ENCODE results near the gene SQOR. TPM values are rescaled to one million over a fixed set of nuclear protein-coding genes. Genes with fewer than 3 reads are reported as not detected.

SQOR gene
- total and polyA plus RNA-seq, 2 donors (not counting 1 experiment from before 2014, with no cell fraction given), result 25.6 to 29.1 TPM

DNA sequence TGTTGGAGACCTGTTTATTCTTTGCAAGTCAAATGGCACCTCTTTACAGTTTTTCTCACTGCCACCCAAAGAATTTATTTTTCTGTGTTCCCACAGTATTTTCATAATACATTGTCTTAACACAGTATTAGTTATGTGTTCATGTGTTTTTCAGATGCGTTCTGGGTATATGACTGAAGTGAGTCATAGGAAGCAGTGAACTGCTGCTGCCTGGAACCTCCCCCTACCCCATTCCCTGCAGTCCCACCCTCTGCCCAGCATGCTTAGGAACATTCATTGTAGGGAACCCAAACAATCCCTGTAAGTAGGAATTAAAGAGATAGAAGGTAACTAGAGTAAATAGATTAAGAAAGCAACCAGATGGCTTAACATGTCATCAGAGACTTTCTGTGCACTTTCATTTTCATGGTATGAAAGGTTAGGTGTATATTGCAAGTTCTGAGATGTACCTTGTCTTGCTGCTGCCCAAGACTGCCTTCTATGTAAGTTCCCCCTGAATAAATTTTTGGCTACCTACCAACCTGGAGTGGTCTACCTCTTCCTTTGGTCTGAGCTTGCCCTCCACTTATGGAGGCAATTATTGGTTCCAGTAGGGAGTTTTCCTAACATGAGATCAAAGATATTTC lies 21.9 kb upstream of the SQOR start:
- no peaks in the 10 kb centered on the region for H3K9me3 ChIP-seq (ENCODE audit: control extremely low read depth in 1 of 3, control insufficient read depth in 2 of 3, insufficient read depth in 1 of 3, low read length in 2 of 3)
- no peaks in the 10 kb centered on the region for H4K20me1 ChIP-seq (ENCODE audit: control insufficient read depth, insufficient read depth, low read length, poor library complexity, severe bottlenecking)
- no peak for TF ChIP-seq CTCF (IDR thresholded peaks at IDR 0.05)
- no peak for TF ChIP-seq EZH2 (IDR thresholded peaks at IDR 0.05; ENCODE audit: borderline replicate concordance, insufficient read depth, low read depth, low read length, poor library complexity, severe bottlenecking)
- H3K4me1 Mint-ChIP-seq, result peaks cover 5% of the 10 kb centered on the region
- intact Hi-C loops (cut with micrococcal nuclease), result loop anchor here (5.0 to 10.0 kb wide), 2 partner anchors 306 to 408 kb away; no protein-coding TSS in a partner anchor
- peaks cover 1 to 3% of the 10 kb centered on the region in 2 experiments for H3K36me3 ChIP-seq (replicated peaks in 1 of 2; ENCODE audit: control extremely low read depth in 1 of 2, control insufficient read depth in 1 of 2, extremely low read depth in 1 of 2, insufficient read depth in 2 of 2, low read length in 1 of 2)
- H3K27ac ChIP-seq (ENCODE audit: low read length in 2 of 2), result no peak overlapping the region
- no peak overlapping the region for H2AFZ ChIP-seq (ENCODE audit: insufficient read depth, low read depth, low read length, poor library complexity, severe bottlenecking)
- H3K4me3 Mint-ChIP-seq, result no peak overlapping the region
- no peak overlapping the region for H3K4me3 ChIP-seq (ENCODE audit: control extremely low read depth in 1 of 5, extremely low read depth in 1 of 5, insufficient read depth in 1 of 5, low read depth in 2 of 5, low read length in 4 of 5)
- CTCF ChIA-PET, result interaction anchor here (0.9 to 6.9 kb wide), 28 partner anchors 9 to 494 kb away, joined by 3 to 187 read pairs (median 6); partner anchors contain the start of genes BLOC1S6 and SQOR
- no peak overlapping the region for H3K4me2 ChIP-seq (replicated peaks; ENCODE audit: low read depth, low read length, poor library complexity, severe bottlenecking)
- H3K27me3 Mint-ChIP-seq, result no peaks in the 10 kb centered on the region
- ATAC-seq (ENCODE audit: low read depth), result no peak
- WGBS (ENCODE audit: insufficient coverage), result no CpG with 5 or more reads among the region's 1 CpG
- peaks cover 6% of the 10 kb centered on the region for H3K79me2 ChIP-seq (ENCODE audit: control insufficient read depth, insufficient read depth, low read length)
- POLR2A ChIA-PET, result interaction anchor here (1.3 kb wide), 1 partner anchor 23 kb away, joined by 4 read pairs; no protein-coding TSS in a partner anchor
- H3K4me1 ChIP-seq (ENCODE audit: control insufficient read depth in 2 of 2, insufficient read depth in 2 of 2, low read length in 2 of 2), result peaks cover 5 to 6% of the 10 kb centered on the region in 2 donors
- no peak overlapping the region for H3K9ac ChIP-seq (ENCODE audit: low read length)
- no peak for DNase-seq
- H3K9me3 Mint-ChIP-seq (ENCODE audit: insufficient read depth), result no peaks in the 10 kb centered on the region
- H3K27ac Mint-ChIP-seq, result no peak overlapping the region
- H3K27me3 ChIP-seq (replicated peaks in 1 of 4; ENCODE audit: control extremely low read depth in 1 of 4, control insufficient read depth in 3 of 4, insufficient read depth in 4 of 4, low read length in 3 of 4), result no peaks in the 10 kb centered on the region

- Histone ChIP-seq H3K4me2 (replicated peaks; ENCODE audit: low read depth, low read length, poor library complexity, severe bottlenecking) (no peak overlapping the region), H3K4me3 (ENCODE audit: control extremely low read depth in 1 of 5, extremely low read depth in 1 of 5, insufficient read depth in 1 of 5, low read depth in 2 of 5, low read length in 4 of 5) (no peak overlapping the region), H4K20me1 (ENCODE audit: control insufficient read depth, insufficient read depth, low read length, poor library complexity, severe bottlenecking) (no peaks in the 10 kb centered on the region), H3K36me3 (replicated peaks in 1 of 2; ENCODE audit: control extremely low read depth in 1 of 2, control insufficient read depth in 1 of 2, extremely low read depth in 1 of 2, insufficient read depth in 2 of 2, low read length in 1 of 2) (no peaks in the 10 kb centered on the region), H3K4me1 (ENCODE audit: control insufficient read depth in 2 of 2, insufficient read depth in 2 of 2, low read length in 2 of 2) (peaks cover 5 to 6% of the 10 kb centered on the region in 2 donors), H3K27ac (ENCODE audit: low read length in 2 of 2) (no peak overlapping the region), H3K79me2 (ENCODE audit: control insufficient read depth, insufficient read depth, low read length) (no peaks in the 10 kb centered on the region), H3K9me3 (ENCODE audit: control extremely low read depth in 1 of 3, control insufficient read depth in 2 of 3, insufficient read depth in 1 of 3, low read length in 2 of 3) (no peaks in the 10 kb centered on the region), H3K9ac (ENCODE audit: low read length) (no peak overlapping the region), H3K27me3 (replicated peaks in 1 of 4; ENCODE audit: control extremely low read depth in 1 of 4, control insufficient read depth in 3 of 4, insufficient read depth in 4 of 4, low read length in 3 of 4) (no peaks in the 10 kb centered on the region), H2AFZ (ENCODE audit: insufficient read depth, low read depth, low read length, poor library complexity, severe bottlenecking) (no peak overlapping the region)
- POLR2A ChIA-PET, result no interaction called here
- WGBS (ENCODE audit: insufficient coverage), result 88% methylated on average over 3 of the region's 3 CpGs
- Mint-ChIP-seq H3K9me3 (ENCODE audit: insufficient read depth) (no peaks in the 10 kb centered on the region), H3K27me3 (no peaks in the 10 kb centered on the region), H3K27ac (no peak overlapping the region), H3K4me3 (no peak overlapping the region), H3K4me1 (peaks cover 6% of the 10 kb centered on the region)
- CTCF ChIA-PET, result interaction anchor here (1.1 to 6.9 kb wide), 2 partner anchors 8 to 159 kb away, joined by 4 to 187 read pairs; no protein-coding TSS in a partner anchor
- DNase-seq (no peak), ATAC-seq (ENCODE audit: low read depth) (no peak)
- no peak for TF ChIP-seq EZH2 (IDR thresholded peaks at IDR 0.05; ENCODE audit: borderline replicate concordance, insufficient read depth, low read depth, low read length, poor library complexity, severe bottlenecking)
- no peak for TF ChIP-seq CTCF (IDR thresholded peaks at IDR 0.05)
- intact Hi-C loops (cut with micrococcal nuclease), result loop anchor here (10.0 kb wide), 1 partner anchor 412 kb away; no protein-coding TSS in a partner anchor
Measured at GRCh38 chr15:45616901-45617323, 17.9 kb upstream of the SQOR start.
